ENCODE results near the gene SSX2IP.

GRCh38 chr1:84632673-84633434 lies 57.4 kb downstream of the SSX2IP start:
- no peak for TF ChIP-seq CTCF (IDR thresholded peaks at IDR 0.05)
- no peak for TF ChIP-seq KAT7 (CRISPR knock-in tag; IDR thresholded peaks at IDR 0.05; ENCODE audit: borderline replicate concordance)
- no peak for TF ChIP-seq ARID4B (CRISPR knock-in tag; IDR thresholded peaks at IDR 0.05; ENCODE audit: borderline replicate concordance)
- no peak for TF ChIP-seq TP53 (CRISPR knock-in tag; IDR thresholded peaks at IDR 0.05)
- no peak for TF ChIP-seq ATF2 (CRISPR knock-in tag; IDR thresholded peaks at IDR 0.05; ENCODE audit: borderline replicate concordance, low read depth)
- no peak for TF ChIP-seq CREM (CRISPR knock-in tag; IDR thresholded peaks at IDR 0.05)
